Caco-2 (cell line): Measurements from ENCODE around the gene BNIP1. TPM values are rescaled to one million over a fixed set of nuclear protein-coding genes. Genes with fewer than 3 reads are reported as not detected.

Experiments used
- BruUV-seq: library from RNA; stranded (reverse); fragments of 400-500 nt; replicated peaks from 2 replicates; lab custom pipeline; 2021; lab: Mats Ljungman, UMichigan
- CTCF ChIA-PET: fragments of 300-600 bp; sonication (Branson Sonifier 250); formaldehyde crosslinking; loops from one replicate; lab custom pipeline; 2022; ENCODE audit warnings: antibody characterized with exemption; lab: Charles Lee
- POLR2A ChIA-PET: fragments of 300-600 bp; sonication (Branson Sonifier 250); formaldehyde crosslinking; loops from one replicate; lab custom pipeline; 2022; ENCODE audit warnings: antibody characterized with exemption; lab: Charles Lee
- DNase-seq, 2 experiments: peaks; one replicate each; pipeline versions ENCODE4 v3.0.0 to v3.0.0-alpha.2; 2020 to 2022
- H3K27me3 ChIP-seq: replicated peaks from 2 replicates; pipeline ENCODE4 v1.6.0; 2011; ENCODE audit warnings: low read length; ENCODE audit not compliant: control insufficient read depth, insufficient read depth
- H3K36me3 ChIP-seq: 2 replicates; pipeline ENCODE4 v1.5.1; 2011; ENCODE audit warnings: low read length; ENCODE audit not compliant: control insufficient read depth, insufficient read depth
- H3K4me1 ChIP-seq: fragments of 250-450 bp; sonication (Bioruptor Pico); 2 replicates; pipeline ENCODE4 v1.5.1; 2020; ENCODE audit warnings: mild to moderate bottlenecking
- H3K4me3 ChIP-seq: 2 replicates; pipeline ENCODE4 v1.5.1; 2011; ENCODE audit warnings: low read depth, mild to moderate bottlenecking, control low read depth, low read length
- H3K9me3 ChIP-seq: fragments of 250-450 bp; sonication (Bioruptor Pico); 2 replicates; pipeline ENCODE4 v1.5.1; 2020; ENCODE audit warnings: mild to moderate bottlenecking, moderate library complexity
- H3K27ac Mint-ChIP-seq: one replicate; pipeline ENCODE4 v1.8.0; 2022; ENCODE audit warnings: mixed read lengths; ENCODE audit not compliant: unreplicated experiment
- H3K27me3 Mint-ChIP-seq: one replicate; pipeline ENCODE4 v1.8.0; 2022; ENCODE audit warnings: mixed read lengths; ENCODE audit not compliant: insufficient read depth, unreplicated experiment
- H3K36me3 Mint-ChIP-seq: one replicate; pipeline ENCODE4 v1.8.0; 2022; ENCODE audit warnings: mild to moderate bottlenecking, mixed read lengths; ENCODE audit not compliant: insufficient read depth, unreplicated experiment
- H3K4me1 Mint-ChIP-seq: one replicate; pipeline ENCODE4 v1.8.0; 2022; ENCODE audit warnings: low read depth, mixed read lengths; ENCODE audit not compliant: unreplicated experiment
- H3K4me3 Mint-ChIP-seq: one replicate; pipeline ENCODE4 v1.8.0; 2022; ENCODE audit warnings: mild to moderate bottlenecking, moderate library complexity, mixed read lengths; ENCODE audit not compliant: unreplicated experiment
- H3K9me3 Mint-ChIP-seq: one replicate; pipeline ENCODE4 v1.8.0; 2022; ENCODE audit warnings: mixed read lengths; ENCODE audit not compliant: unreplicated experiment
- intact Hi-C: fragments of 100-400 bp; cut with micrococcal nuclease; formaldehyde crosslinking; loops from one replicate; pipeline ENCODE4 v1.10.0; 2022; ENCODE audit not compliant: unreplicated experiment
- total RNA-seq: library from RNA; stranded (reverse); gene quantifications from 2 replicates; pipeline ENCODE4 v1.2.3, GENCODE V29; 2022
- TF ChIP-seq, protein P1 (sequence below), 2 experiments: fragments of 200-600 bp in 1 of 2; IDR thresholded peaks; 1 replicate in 1 of 2; 2 replicates in 1 of 2; pipeline versions ENCODE4 v1.5.1 to v1.8.0; 2011 to 2022; ENCODE audit warnings: antibody characterized with exemption in 1 of 2, control low read depth in 1 of 2, inconsistent platforms in 1 of 2, low read depth in 1 of 2, low read length in 1 of 2, mild to moderate bottlenecking in 1 of 2, moderate library complexity in 1 of 2; ENCODE audit not compliant: insufficient read depth in 1 of 2, severe bottlenecking in 1 of 2, unreplicated experiment in 1 of 2

The BNIP1 gene
- total RNA-seq, 1 experiment from 2014 or later: 13.9 TPM

DNA sequence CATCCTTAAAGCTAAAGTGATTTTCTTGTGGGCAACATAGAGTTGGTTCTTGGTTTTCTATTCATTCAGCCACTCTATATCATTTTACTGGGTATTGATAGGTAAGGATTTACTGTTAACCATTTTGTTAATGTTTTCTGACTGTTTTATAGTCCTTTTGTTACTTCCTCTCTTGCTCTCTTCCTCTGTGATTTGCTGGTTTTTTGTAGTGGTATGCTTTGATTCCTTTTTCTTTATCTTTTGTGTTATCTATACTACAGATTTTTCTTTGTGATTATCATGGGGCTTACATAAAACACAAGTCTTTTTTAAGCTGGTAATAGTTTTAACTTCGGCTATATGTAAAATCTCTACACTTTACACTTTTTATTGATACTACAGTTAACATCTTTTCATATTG lies 44.9 kb upstream of the BNIP1 start:
- H3K27ac Mint-ChIP-seq: no peak overlapping the region
- no peaks in the 10 kb centered on the region for H3K36me3 Mint-ChIP-seq
- no peaks in the 10 kb centered on the region for H3K27me3 ChIP-seq
- intact Hi-C loops: no loop called here
- peaks cover 3% of the 10 kb centered on the region for H3K4me1 ChIP-seq
- DNase-seq: no peak
- POLR2A ChIA-PET: no interaction called here
- H3K4me3 ChIP-seq: no peak overlapping the region
- CTCF ChIA-PET: no interaction called here
- H3K9me3 ChIP-seq: peaks cover 10% of the 10 kb centered on the region
- no peak overlapping the region for H3K4me3 Mint-ChIP-seq
- peaks cover 9% of the 10 kb centered on the region for H3K4me1 Mint-ChIP-seq
- H3K9me3 Mint-ChIP-seq: no peaks in the 10 kb centered on the region
- no peaks in the 10 kb centered on the region for H3K27me3 Mint-ChIP-seq
- no peaks in the 10 kb centered on the region for H3K36me3 ChIP-seq
- TF ChIP-seq, protein P1, sequence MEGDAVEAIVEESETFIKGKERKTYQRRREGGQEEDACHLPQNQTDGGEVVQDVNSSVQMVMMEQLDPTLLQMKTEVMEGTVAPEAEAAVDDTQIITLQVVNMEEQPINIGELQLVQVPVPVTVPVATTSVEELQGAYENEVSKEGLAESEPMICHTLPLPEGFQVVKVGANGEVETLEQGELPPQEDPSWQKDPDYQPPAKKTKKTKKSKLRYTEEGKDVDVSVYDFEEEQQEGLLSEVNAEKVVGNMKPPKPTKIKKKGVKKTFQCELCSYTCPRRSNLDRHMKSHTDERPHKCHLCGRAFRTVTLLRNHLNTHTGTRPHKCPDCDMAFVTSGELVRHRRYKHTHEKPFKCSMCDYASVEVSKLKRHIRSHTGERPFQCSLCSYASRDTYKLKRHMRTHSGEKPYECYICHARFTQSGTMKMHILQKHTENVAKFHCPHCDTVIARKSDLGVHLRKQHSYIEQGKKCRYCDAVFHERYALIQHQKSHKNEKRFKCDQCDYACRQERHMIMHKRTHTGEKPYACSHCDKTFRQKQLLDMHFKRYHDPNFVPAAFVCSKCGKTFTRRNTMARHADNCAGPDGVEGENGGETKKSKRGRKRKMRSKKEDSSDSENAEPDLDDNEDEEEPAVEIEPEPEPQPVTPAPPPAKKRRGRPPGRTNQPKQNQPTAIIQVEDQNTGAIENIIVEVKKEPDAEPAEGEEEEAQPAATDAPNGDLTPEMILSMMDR (IDR thresholded peaks at IDR 0.05; ENCODE audit: insufficient read depth in 1 of 2, low read depth in 1 of 2, low read length in 1 of 2, severe bottlenecking in 1 of 2, unreplicated experiment in 1 of 2): no peak
- BruUV-seq: no TSS peak

DNA sequence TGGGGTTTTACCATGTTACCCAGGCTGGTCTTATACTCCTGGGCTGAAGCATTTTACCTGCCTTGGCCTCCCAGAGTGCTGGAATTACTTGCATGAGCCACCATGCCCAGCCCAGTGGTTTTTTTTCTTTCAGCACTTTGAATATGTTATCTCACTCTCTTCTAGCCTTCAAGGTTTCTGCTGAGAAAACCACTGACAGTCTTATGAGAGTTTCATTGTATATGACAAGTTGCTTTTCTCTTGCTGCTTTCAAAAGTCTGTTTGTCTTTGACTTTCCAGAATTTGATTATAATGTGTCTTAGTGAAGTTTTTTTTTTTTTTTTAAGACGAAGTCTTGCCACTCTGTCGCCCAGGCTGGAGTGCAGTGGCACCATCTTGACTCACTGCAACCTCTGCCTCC lies 43.1 kb upstream of the BNIP1 start:
- Histone ChIP-seq H3K36me3 (no peaks in the 10 kb centered on the region), H3K4me3 (no peak overlapping the region), H3K27me3 (no peaks in the 10 kb centered on the region), H3K9me3 (peaks cover 10% of the 10 kb centered on the region), H3K4me1 (no peaks in the 10 kb centered on the region)
- H3K27me3 Mint-ChIP-seq: no peaks in the 10 kb centered on the region
- TF ChIP-seq, protein P1 (IDR thresholded peaks at IDR 0.05; ENCODE audit: insufficient read depth in 1 of 2, low read depth in 1 of 2, low read length in 1 of 2, severe bottlenecking in 1 of 2, unreplicated experiment in 1 of 2): no peak
- CTCF ChIA-PET: no interaction called here
- POLR2A ChIA-PET: no interaction called here
- no peak overlapping the region for H3K4me3 Mint-ChIP-seq
- BruUV-seq: no TSS peak
- no peak overlapping the region for H3K27ac Mint-ChIP-seq
- intact Hi-C loops: no loop called here
- H3K4me1 Mint-ChIP-seq: peaks cover 7% of the 10 kb centered on the region
- no peaks in the 10 kb centered on the region for H3K36me3 Mint-ChIP-seq
- no peaks in the 10 kb centered on the region for H3K9me3 Mint-ChIP-seq
- DNase-seq: no peak

DNA sequence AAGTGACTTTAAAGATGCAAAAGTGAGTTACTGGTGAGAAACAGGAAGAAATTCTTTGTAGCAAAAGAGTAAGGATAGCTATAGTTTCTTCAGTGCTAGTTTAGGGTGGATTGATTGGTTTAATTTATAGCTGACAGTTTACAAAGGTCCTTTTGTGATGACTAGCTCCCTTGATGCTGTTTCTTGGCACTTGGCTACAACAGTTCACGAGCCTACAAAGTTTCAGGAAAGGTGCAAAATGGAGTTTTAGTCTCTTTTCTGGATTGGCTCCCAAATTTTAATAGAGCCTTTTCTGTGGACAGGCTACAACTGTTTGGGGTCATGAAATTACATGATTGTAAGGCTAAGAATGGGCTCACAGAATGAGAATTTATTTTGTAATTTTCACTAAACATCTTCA lies 40.9 kb upstream of the BNIP1 start:
- no peak overlapping the region for H3K27ac Mint-ChIP-seq
- intact Hi-C loops: no loop called here
- no TSS peak for BruUV-seq

More for the DNA sequence above, 40.9 kb upstream of the BNIP1 start:
- ChIA-PET POLR2A (no interaction called here), CTCF (interaction anchor here (0.6 kb wide), 1 partner anchor 996 kb away, joined by 3 read pairs; no protein-coding TSS in a partner anchor)
- peaks cover 10% of the 10 kb centered on the region for H3K9me3 ChIP-seq
- H3K27me3 ChIP-seq: no peaks in the 10 kb centered on the region
- H3K4me3 ChIP-seq: no peak overlapping the region
- no peaks in the 10 kb centered on the region for H3K4me1 ChIP-seq
- Mint-ChIP-seq H3K36me3 (no peaks in the 10 kb centered on the region), H3K9me3 (no peaks in the 10 kb centered on the region), H3K4me3 (no peak overlapping the region), H3K27me3 (no peaks in the 10 kb centered on the region), H3K4me1 (peaks cover 7% of the 10 kb centered on the region)
- TF ChIP-seq, protein P1 (IDR thresholded peaks at IDR 0.05; ENCODE audit: insufficient read depth in 1 of 2, low read depth in 1 of 2, low read length in 1 of 2, severe bottlenecking in 1 of 2, unreplicated experiment in 1 of 2): no peak
- DNase-seq: no peak
- H3K36me3 ChIP-seq: no peaks in the 10 kb centered on the region
